Measurements from ENCODE around the gene SPARCL1. TPM values are rescaled to one million over a fixed set of nuclear protein-coding genes. Genes with fewer than 3 reads are reported as not detected.

Gene SPARCL1, protein sequence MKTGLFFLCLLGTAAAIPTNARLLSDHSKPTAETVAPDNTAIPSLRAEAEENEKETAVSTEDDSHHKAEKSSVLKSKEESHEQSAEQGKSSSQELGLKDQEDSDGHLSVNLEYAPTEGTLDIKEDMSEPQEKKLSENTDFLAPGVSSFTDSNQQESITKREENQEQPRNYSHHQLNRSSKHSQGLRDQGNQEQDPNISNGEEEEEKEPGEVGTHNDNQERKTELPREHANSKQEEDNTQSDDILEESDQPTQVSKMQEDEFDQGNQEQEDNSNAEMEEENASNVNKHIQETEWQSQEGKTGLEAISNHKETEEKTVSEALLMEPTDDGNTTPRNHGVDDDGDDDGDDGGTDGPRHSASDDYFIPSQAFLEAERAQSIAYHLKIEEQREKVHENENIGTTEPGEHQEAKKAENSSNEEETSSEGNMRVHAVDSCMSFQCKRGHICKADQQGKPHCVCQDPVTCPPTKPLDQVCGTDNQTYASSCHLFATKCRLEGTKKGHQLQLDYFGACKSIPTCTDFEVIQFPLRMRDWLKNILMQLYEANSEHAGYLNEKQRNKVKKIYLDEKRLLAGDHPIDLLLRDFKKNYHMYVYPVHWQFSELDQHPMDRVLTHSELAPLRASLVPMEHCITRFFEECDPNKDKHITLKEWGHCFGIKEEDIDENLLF
- 1.2 and 1.3 TPM in 2 replicates for total RNA-seq

DNA sequence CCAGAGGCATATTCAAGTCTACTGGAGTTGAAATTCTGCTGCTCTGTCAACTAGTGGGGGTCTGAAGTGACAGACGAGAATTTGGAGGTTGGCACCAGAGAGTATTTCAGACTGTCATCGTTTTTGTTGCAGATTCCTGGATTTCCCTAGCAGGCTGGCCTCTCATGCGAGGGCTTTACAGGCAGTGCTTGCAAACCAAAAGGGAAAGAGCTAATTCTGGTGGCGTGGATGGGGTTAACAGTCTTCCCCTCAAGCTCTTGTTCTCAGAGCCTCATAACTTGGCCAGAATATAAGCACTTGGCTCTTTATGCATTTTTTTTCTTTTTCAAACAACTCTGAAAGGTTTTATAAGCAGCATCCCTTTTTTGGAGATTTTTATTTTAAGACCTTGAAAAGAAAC is at the start of gene SPARCL1:
Gene SPARCL1 (minus strand): TSS at position 190 of the 400 bp plus-strand sequence. CDS start 29,802 bp downstream, outside the sequence.

Other genes starting within 250 kb of the SPARCL1 start
- 0.15 and 0.17 TPM in 2 replicates for gene HSD17B13, start 206.5 kb downstream of the SPARCL1 start, total RNA-seq
- gene HSD17B11, start 138.2 kb downstream of the SPARCL1 start, total RNA-seq: 50.4 and 56.6 TPM in 2 replicates
- 13.7 and 16.4 TPM in 2 replicates for gene NUDT9, start 106.8 kb downstream of the SPARCL1 start, total RNA-seq
- gene DSPP, start 79.2 kb upstream of the SPARCL1 start, total RNA-seq: not detected in 2 replicates
- not detected in 2 replicates for gene DMP1, start 120.9 kb upstream of the SPARCL1 start, total RNA-seq

Data from smooth muscle cell of trachea (primary cell).